Renal cortical epithelial cell (primary cell): ENCODE measurements around the gene STAB2. TPM values are rescaled to one million over a fixed set of nuclear protein-coding genes. Genes with fewer than 3 reads are reported as not detected.

Source experiments
- DNase-seq: peaks from one replicate; pipeline ENCODE4 v3.0.0-alpha.2; 2011; ENCODE audit warnings: low read depth
- total RNA-seq: library from RNA; depleted of rRNA; stranded (reverse); fragments of >200 nt; gene quantifications from 2 replicates; pipeline ENCODE4 v1.2.3, GENCODE V29; 2014

STAB2 gene
- total RNA-seq, 1 donor from 2014 or later: not detected

- peak; percentile 52 for DNase-seq
Measured at GRCh38 chr12:103779410-103780092, 192.5 kb downstream of the STAB2 start.

GRCh38 chr12:103780093-103780440 lies 193.0 kb downstream of the STAB2 start:
- peak; percentile 76 for DNase-seq

- no peak for DNase-seq
Measured at GRCh38 chr12:103780992-103781391, 193.9 kb downstream of the STAB2 start.

GRCh38 chr12:103782399-103782798 lies 195.3 kb downstream of the STAB2 start:
- no peak for DNase-seq

GRCh38 chr12:103783744-103784664 lies 196.9 kb downstream of the STAB2 start:
- DNase-seq: peak; percentile 46

- DNase-seq: peak; percentile 96
Measured at GRCh38 chr12:103785243-103786031, 198.4 kb downstream of the STAB2 start.

GRCh38 chr12:103786201-103786600 lies 199.1 kb downstream of the STAB2 start:
- no peak for DNase-seq

- peak; percentile 15 for DNase-seq
Measured at GRCh38 chr12:103791350-103791920, 204.4 kb downstream of the STAB2 start.

- no peak for DNase-seq
Measured at GRCh38 chr12:103793046-103793445, 206.0 kb downstream of the STAB2 start.

GRCh38 chr12:103793512-103794045 lies 206.5 kb downstream of the STAB2 start:
- DNase-seq: no peak

GRCh38 chr12:103794309-103795213 lies 207.5 kb downstream of the STAB2 start:
- DNase-seq: no peak

- DNase-seq: no peak
Measured at GRCh38 chr12:103798586-103798985, 211.5 kb downstream of the STAB2 start.

- DNase-seq: no peak
Measured at GRCh38 chr12:103799504-103799856, 212.4 kb downstream of the STAB2 start.

- DNase-seq: peak; percentile 90
Measured at GRCh38 chr12:103799857-103800771, 213.0 kb downstream of the STAB2 start.

- peak; percentile 79 for DNase-seq
Measured at GRCh38 chr12:103801709-103802585, 214.9 kb downstream of the STAB2 start.

GRCh38 chr12:103802586-103802886 lies 215.5 kb downstream of the STAB2 start:
- DNase-seq: no peak

- no peak for DNase-seq
Measured at GRCh38 chr12:103803847-103804246, 216.8 kb downstream of the STAB2 start.

- no peak for DNase-seq
Measured at GRCh38 chr12:103805655-103806360, 218.7 kb downstream of the STAB2 start.
